GM19099 (cell line): ENCODE results near the gene CCDC136.

Experiments used
- POLR2A ChIP-seq: IDR thresholded peaks from 3 replicates; pipeline ENCODE4 v1.6.1; 2011; ENCODE audit warnings: low read depth; ENCODE audit not compliant: insufficient read length; ENCODE audit errors: extremely low read depth

CCDC136 gene

DNA sequence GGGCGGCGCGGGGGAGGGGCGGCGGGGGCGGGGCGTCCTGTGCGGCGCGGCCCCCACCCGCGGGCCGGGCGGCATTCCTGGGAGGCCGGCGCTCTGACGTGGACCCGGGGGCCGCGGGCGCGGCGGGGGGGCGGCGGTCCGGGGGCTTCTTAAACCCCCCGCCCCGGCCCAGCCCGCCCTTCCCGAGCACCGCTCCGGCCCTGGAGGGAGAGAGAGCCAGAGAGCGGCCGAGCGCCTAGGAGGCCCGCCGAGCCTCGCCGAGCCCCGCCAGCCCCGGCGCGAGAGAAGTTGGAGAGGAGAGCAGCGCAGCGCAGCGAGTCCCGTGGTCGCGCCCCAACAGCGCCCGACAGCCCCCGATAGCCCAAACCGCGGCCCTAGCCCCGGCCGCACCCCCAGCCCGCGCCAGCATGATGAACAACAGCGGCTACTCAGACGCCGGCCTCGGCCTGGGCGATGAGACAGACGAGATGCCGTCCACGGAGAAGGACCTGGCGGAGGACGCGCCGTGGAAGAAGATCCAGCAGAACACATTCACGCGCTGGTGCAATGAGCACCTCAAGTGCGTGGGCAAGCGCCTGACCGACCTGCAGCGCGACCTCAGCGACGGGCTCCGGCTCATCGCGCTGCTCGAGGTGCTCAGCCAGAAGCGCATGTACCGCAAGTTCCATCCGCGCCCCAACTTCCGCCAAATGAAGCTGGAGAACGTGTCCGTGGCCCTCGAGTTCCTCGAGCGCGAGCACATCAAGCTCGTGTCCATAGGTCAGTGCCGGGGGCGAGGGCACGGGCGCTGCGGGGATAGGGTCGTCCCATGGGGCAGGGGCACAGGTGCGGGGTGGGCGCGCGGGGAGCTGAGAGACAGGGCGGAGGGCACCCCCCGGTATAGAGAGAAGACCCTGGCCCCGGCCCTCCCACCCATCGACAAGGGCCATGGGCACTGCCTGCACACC, 38.7 kb downstream of the CCDC136 start, which contains the start of gene FLNC:
TSS of gene FLNC (plus strand) at position 176 of the 947 bp plus-strand sequence. CDS start at position 408, 232 bp downstream.
- TF ChIP-seq POLR2A: no peak

DNA sequence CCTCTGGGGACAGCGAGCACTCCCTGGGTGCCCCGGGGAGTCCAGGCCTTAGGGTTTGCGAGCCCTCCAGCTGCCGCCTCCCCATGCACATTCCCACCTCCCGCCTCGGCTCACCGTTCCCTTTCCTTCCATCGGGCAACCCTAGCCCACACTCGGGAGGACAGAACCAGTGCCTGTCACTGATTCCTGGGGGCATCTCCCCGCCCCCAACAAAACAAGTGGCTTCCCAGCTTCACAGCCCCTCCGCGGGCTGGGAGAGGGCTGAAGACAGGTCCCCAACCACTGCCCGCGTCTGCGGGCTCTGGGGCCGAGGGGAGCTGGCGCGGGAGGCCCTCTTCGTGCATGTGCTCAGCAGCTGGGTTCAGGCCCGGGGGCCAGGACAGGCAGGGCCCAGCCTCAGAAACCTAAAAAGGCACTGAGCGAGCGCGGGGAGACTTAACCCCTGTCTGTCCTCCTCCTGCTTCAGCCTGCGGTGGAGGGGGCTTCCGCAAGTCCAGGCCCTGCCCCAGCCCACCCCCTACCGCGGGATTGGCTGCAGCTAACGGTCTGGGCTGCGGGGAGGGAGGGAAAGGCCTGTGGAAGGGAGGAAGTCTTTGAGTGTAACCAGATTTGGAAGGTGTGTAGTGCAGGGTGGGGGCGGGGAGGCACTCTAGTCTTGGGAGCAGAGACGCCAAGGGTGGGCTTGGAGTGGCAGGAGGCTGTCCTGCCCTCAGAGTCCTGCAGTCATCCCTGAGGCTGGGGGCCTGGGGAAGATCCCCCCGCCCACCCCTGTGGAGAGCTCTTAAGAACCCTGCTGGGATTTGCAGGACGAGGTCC, 39.6 kb downstream of the CCDC136 start:
- TF ChIP-seq POLR2A: no peak

DNA sequence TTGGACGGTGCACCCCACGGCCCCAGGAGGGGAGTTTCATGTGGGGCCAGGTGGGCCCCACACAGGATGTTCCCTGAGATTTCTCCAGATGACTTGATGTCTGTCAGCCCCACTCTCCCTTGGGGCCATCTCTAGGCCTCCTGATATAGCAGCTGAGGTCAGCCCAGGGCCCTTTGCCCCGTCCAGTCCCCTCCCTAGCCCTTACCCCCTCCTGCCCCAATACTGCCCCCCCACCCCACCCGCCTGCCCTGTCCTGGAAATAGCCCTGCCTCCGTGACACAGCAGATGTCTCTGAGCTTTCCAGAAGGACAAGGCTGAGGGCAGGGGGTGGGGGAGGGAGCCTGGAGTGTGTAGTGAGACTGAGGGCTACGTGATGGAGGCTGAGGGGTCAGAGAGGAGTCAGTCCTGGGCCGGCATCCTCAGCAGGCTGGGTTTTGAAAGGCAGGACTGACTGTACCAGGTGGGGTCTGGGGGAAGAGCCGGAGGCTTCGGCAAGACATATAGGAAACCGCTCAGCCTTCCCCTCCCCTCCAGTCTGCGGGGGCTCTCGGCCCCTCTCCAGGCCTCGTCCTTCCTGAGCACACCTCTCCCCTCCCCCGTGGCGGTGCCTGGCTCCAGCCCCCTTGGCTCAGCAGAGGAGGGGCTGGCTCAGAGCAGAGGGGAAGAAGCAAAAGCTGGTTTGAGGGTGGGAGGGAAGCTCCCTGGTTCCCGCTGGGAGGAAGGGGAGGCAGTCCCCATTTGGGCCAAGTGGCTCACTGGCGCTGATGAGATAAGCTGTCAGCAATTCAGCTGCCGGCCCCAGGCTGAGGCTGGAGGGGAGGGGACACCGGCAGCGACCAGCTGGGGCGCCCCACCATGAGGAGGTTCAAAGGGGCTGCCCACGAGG, 40.5 kb downstream of the CCDC136 start:
- TF ChIP-seq POLR2A: no peak

DNA sequence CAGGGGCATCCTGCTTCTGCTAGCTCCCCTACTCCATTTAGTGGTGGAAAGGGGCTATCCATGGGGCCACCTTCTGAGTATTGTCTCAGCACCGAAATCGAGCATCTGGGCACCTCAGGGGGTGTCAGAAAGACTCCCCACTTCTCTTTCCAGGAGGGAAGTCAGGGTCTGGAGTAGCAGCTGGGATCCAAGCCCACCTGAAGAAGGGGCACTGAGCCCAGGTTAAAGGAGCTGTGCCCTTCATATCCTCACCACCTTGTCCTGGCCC, 41.0 kb downstream of the CCDC136 start:
- TF ChIP-seq POLR2A: no peak

DNA sequence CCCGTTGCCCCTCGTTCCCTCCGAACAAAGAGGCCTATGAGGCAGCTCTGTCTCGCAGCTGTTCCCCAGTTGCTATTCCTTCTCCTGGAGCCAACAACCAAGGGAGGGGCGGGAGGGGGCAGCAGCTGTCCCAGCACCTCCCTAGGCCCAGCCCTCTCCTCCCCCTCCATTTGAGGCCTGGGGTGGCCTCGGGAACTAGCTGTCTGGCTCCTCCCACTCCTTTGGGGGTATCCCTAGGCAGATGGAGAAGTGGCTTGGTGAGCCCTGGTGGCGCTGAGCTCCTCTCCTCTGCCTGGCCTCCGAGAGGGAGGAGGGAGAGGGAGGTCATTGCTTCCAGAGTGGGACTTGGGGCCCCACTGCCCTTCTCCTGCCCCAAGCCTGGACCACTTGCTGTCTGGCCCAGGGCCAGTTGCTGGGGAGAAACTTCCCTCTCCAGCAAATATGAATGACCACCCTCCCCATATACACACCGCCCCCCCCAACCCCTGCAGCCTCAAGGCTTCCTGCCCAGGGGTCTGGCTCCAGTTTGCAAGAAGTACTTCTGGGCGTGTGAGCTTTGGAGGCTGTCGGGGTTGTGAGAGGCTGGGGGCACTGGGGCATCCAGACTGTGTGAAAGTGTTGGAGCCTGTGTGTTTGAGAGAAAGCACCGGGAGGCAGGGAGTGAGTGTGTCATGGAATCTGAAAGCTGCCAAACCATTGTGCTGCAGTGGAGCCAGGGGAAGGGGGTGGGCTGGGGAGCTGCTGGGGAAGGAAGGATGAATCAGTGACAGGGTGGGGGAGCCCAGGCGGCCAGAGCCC, 41.6 kb downstream of the CCDC136 start:
- no peak for TF ChIP-seq POLR2A

DNA sequence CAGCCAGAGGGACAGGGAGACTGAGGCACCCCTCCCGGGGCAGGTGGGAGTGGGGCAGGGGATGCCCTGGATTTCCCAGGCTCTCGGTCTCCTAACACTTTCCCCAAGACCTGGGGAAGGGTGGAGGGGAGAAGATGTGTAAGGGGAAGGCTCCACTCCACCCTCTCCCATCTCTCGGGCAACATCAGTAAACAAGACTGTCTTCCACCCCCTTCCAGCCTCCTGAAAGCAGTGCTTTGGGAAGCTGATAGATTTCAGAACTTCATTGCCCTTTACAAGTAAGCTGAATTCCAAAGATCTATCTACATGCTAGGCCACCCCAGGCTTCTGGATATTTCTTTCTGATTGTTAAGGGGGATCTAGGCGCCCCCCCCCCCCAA, 42.2 kb downstream of the CCDC136 start:
- no peak for TF ChIP-seq POLR2A

DNA sequence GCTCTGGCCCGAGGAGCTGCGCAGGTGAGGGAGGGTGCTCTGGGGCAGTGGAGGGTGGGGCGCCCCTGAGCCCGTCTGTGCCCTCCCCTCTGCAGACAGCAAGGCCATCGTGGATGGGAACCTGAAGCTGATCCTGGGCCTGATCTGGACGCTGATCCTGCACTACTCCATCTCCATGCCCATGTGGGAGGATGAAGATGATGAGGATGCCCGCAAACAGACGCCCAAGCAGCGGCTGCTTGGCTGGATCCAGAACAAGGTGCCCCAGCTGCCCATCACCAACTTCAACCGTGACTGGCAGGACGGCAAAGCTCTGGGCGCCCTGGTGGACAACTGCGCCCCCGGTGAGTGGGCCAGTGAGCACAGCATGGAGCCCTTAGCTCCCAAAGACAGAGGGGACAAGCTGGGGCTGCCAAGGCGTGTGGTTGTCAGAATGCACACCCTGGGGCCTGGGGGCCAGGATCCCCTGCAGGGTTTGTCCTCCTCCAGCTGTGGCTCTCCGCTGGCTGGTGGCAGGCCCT, 43.5 kb downstream of the CCDC136 start:
- TF ChIP-seq POLR2A: no peak

DNA sequence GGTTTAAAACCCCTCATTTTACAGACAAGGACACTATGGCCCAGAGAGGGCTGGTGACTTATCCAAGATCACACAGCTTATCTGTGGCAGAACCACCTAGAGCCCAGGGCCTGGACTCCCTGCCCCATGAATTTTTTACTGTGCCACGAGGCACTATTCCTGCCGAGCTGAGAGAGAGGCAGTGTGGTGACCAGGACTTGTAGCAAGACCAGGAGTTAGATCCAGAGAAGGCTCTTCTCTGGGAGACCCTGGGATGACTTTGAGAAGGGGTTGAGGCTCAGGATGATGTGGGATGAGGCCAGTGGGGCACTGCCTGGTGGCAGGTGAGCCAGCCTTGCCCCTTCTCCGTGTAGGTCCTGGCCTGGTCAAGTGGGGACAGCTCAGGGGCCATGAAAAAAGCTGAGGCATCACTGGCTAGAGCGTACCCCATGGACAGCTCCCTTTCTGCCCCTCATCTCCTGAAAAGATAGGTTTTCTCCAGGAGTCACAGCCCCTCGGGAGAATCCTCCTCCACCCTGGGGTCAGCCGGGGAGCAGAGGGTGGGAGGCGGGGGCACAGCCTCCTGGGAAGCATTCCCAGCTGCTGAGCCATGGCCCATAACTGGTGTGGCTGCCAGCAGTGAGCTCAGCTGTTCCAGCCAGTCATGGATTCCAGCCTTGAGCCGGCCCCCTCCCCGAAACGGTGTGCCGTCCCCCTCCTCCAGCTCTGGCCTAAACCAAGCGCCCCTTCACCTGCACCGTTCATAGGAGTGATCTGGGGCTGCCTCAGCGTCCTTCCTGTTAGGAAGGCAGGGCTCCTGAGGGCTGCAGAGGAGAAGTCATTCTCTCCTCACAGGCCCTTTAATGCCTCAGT, 44.2 kb downstream of the CCDC136 start:
- no peak for TF ChIP-seq POLR2A

DNA sequence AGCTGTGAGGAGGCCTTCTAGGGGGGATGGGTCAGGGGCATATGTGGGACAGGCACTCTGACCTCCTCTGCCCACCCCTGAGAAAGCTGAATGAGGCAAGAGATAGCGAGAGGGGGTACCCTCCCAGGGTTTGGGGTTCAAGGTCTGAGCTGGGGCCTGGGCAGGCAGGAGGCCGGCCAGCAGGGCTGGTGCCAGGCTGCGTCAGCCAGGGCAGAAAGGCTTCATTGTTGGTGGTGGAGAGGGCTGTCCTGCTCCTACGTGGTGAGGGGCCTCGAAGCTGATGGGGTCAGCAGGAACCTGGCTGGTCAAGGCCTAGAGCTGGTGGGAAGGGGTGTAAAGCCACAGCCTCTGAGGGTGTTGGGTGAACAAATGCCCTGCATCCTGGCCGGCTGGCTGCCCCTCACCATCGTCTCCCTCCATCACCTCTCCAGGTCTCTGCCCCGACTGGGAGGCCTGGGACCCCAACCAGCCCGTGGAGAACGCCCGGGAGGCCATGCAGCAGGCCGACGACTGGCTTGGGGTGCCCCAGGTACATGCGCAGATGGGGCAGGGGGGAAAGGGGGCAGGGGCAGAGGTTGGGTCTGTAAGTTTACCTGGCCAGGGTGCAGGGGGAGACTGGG, 45.1 kb downstream of the CCDC136 start:
- no peak for TF ChIP-seq POLR2A

DNA sequence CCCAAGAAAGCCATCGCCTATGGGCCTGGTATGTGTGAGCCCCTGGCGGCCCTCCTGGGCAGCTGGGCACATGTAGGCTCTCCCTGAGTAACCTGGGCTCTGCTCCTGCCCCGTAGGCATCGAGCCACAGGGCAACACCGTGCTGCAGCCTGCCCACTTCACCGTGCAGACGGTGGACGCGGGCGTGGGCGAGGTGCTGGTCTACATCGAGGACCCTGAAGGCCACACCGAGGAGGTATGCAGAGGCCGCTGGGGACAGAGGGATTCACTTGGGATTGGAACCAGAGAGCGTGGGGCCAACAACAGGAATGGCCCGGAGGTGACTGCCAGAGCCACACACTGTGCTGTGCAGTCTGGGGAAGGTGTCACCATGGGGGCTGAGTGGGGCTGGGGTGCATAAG, 45.8 kb downstream of the CCDC136 start:
- no peak for TF ChIP-seq POLR2A

DNA sequence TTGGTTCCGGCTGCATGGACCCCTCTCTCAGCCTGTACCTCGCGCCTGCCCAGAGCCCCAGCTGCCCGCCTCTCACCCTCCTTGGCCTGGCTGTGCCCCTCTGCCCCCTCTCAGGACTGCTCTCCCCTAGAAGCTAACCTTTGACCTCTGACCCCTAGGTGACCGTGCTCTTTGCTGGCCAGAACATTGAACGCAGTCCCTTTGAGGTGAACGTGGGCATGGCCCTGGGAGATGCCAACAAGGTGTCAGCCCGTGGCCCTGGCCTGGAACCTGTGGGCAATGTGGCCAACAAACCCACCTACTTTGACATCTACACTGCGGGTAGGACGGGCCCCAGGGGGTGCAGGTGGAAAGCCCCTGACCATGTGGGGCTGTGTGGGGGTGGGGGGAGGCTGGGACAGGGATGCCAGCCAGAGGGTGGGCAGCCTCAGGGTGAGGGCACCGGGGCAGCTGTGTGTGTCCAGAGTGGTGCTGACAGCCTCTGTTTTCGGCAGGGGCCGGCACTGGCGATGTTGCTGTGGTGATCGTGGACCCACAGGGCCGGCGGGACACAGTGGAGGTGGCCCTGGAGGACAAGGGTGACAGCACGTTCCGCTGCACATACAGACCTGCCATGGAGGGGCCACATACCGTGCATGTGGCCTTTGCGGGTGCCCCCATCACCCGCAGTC, 46.5 kb downstream of the CCDC136 start:
- TF ChIP-seq POLR2A: no peak
